Mesodermal cell (in vitro differentiated cells): Measurements from ENCODE around the gene LCTL.
"Not testable (repeated sequence)": the region's sequence is repeated elsewhere in the genome, so short reads cannot be mapped to it uniquely, and the experiment has no call there.

ENCODE experiments used
- H3K27ac ChIP-seq: 2 replicates; pipeline ENCODE4 v1.7.0; 2013; ENCODE audit warnings: mild to moderate bottlenecking, low read depth, low read length, moderate library complexity; ENCODE audit not compliant: severe bottlenecking
- H3K36me3 ChIP-seq: 2 replicates; pipeline ENCODE4 v1.7.1; 2013; ENCODE audit warnings: mild to moderate bottlenecking, low read length, moderate library complexity; ENCODE audit not compliant: control insufficient read depth, insufficient read depth
- H3K4me1 ChIP-seq: one replicate; pipeline ENCODE4 v1.7.1; 2013; ENCODE audit warnings: mild to moderate bottlenecking, low read length; ENCODE audit not compliant: insufficient read depth, control insufficient read depth, poor library complexity, severe bottlenecking
- H3K4me3 ChIP-seq: 2 replicates; pipeline ENCODE4 v1.7.0; 2013; ENCODE audit warnings: low read length, control low read depth, mild to moderate bottlenecking; ENCODE audit not compliant: insufficient read depth, poor library complexity, severe bottlenecking; ENCODE audit errors: extremely low read depth
- H3K9me3 ChIP-seq: 2 replicates; pipeline ENCODE4 v1.7.1; 2013; ENCODE audit warnings: mild to moderate bottlenecking, low read length, moderate library complexity; ENCODE audit not compliant: control insufficient read depth
- WGBS, 2 experiments: methylation state at CpG; one replicate each; pipeline ENCODE4 v1.1.5; 2013; ENCODE audit warnings: missing lambda C conversion rate in 2 of 2; ENCODE audit not compliant: insufficient coverage in 2 of 2; 5-methylcytosine and 5-hydroxymethylcytosine counted together

The LCTL gene

GRCh38 chr15:66524838-66525237 is 41.0 kb downstream of the LCTL start:
- Histone ChIP-seq H3K4me1 (peaks cover 3% of the 10 kb centered on the region), H3K4me3 (no peak overlapping the region), H3K36me3 (peaks cover 77% of the 10 kb centered on the region), H3K27ac (no peak overlapping the region), H3K9me3 (no peaks in the 10 kb centered on the region)
- WGBS, 2 experiments, result 89 to 90% methylated on average over 3 of the region's 4 CpGs

DNA sequence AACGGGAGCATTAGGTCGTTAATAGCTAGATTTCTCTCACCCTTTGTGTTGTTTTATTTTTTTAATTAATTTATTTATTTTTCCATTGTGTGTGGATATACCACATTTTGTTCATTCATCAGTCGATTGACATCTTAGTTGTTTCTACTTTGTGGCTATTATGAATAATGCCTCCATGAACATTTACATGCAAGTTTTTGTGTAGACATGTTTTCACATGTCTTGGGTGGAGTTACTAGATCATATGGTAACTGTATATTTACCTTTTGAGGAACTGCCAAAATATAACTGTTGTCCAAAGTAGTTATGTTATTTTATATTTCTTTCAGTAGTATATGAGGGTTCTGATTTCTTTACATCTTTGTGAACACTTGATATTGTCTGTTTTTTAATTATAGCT is 41.9 kb downstream of the LCTL start:
- WGBS, 2 experiments, result no CpG with 5 or more reads among the region's 3 CpGs
- peaks cover 80% of the 10 kb centered on the region for H3K36me3 ChIP-seq
- H3K4me1 ChIP-seq, result peaks cover 3% of the 10 kb centered on the region
- H3K27ac ChIP-seq, result no peak overlapping the region
- no peak overlapping the region for H3K4me3 ChIP-seq
- H3K9me3 ChIP-seq, result no peaks in the 10 kb centered on the region

DNA sequence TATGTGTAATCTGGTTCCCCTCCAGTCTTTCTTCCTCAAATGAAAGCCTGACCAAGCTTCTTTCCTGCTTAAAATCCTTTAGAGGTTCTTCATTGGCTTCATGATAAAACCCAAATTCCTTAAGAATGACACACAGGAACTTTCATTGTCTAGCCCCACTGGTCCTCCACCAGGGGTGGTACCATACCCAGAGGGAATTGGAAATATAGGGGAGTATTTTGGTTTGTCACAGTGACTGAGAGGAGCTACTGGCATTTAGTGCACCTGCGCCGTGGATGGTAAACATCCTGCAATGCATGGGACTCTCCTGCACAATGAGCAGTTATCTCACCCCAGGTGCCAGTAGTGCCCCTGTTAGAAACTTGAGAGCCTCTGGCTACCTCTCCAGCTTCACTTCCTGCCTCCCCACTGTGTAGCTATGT is 49.9 kb downstream of the LCTL start:
- 89 to 90% methylated on average over 2 of the region's 2 CpGs for whole genome bisulfite sequencing, 2 experiments
- Histone ChIP-seq H3K27ac (peak overlapping the region; percentile 49), H3K9me3 (no peaks in the 10 kb centered on the region), H3K4me1 (peaks cover 17% of the 10 kb centered on the region), H3K36me3 (peaks cover 82% of the 10 kb centered on the region), H3K4me3 (no peak overlapping the region)

DNA sequence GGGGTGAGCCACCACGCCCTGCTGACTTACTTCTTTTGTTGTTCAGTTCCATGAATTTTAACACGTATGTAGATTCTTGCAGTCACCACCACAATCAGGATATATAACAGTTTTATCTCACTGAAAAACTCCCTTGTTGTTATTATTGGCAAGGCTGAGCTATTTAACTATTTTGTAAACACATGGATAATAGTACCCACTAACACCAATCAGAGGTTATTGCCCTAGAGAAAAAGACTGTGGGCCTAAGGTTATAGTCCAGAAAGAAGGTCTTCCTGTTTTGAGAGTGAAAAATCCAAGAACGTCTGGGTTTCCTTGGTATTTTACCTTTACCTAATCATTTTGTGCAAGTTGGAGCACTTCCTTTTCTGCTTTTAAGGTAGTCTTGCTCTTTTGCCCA is 51.2 kb downstream of the LCTL start:
- Histone ChIP-seq H3K9me3 (no peaks in the 10 kb centered on the region), H3K27ac (no peak overlapping the region), H3K4me1 (peaks cover 17% of the 10 kb centered on the region), H3K36me3 (peaks cover 78% of the 10 kb centered on the region), H3K4me3 (no peak overlapping the region)
- 100% methylated on average over 2 of the region's 3 CpGs for WGBS, 2 experiments

DNA sequence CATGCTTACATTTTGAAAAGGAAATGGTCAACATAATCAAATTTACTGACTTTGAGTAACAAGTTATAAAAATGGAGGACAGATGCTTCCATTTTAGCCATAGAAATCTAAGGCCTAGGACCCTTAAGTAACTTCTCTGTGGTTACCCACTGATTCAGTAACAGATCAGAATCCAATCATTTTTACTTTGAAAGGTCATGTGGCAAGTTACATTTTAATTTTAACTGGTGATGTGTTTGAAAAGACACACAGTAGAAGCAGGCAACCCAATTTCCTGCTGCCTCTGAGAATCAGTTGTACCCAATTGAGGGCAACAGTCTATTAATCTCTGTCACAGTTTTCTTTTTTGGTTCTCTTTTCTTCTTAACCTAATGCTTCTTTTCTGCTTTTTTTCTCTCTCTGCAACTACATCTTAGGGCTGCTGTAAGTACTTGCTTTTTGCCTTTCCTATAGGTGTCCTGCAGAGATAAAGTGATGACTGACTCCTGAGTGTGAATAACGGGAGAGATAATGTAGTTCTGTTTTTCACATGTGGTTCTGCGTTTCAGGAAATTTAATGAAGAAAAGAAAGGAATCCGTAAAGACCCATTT is 57.4 kb downstream of the LCTL start:
- peaks cover 39% of the 10 kb centered on the region for H3K36me3 ChIP-seq
- no peak overlapping the region for H3K27ac ChIP-seq
- no peak overlapping the region for H3K4me3 ChIP-seq
- H3K9me3 ChIP-seq, result no peaks in the 10 kb centered on the region
- H3K4me1 ChIP-seq, result peaks cover 3% of the 10 kb centered on the region
- WGBS, 2 experiments, result 100% methylated on average over 2 of the region's 3 CpGs; no CpG with 5 or more reads in 1 of the 2 experiments

DNA sequence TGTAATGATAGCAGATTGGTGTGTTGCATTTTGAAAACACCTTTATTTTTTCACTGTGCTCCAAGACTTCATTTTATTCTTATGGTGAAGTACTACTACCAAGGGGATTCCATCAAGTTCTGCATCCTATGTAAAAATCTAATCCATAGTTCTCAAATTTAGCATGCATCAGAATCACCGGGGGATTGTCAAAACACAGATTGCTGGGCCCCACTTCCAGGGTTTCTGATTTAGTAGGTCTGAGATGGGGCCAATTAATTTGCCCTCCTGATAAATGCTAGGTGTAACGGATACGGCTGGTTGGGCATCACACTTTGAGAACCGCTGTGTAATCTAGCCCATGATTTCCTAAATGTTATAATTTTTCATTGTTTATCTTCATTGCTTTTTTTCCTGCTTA is 60.0 kb downstream of the LCTL start:
- H3K27ac ChIP-seq, result no peak overlapping the region
- H3K36me3 ChIP-seq, result peaks cover 47% of the 10 kb centered on the region
- no peaks in the 10 kb centered on the region for H3K9me3 ChIP-seq
- peak overlapping the region; percentile 83 for H3K4me3 ChIP-seq
- peaks cover 7% of the 10 kb centered on the region for H3K4me1 ChIP-seq
- 17 to 68% methylated on average over 1 to 3 of the region's 4 CpGs for WGBS, 2 experiments

- Histone ChIP-seq H3K4me3 (peak overlapping the region; percentile 83), H3K9me3 (no peaks in the 10 kb centered on the region), H3K27ac (peak overlapping the region; percentile 94), H3K36me3 (peaks cover 47% of the 10 kb centered on the region), H3K4me1 (peaks cover 7% of the 10 kb centered on the region)
- 2 to 3% methylated on average over 11 to 12 of the region's 13 CpGs for WGBS, 2 experiments
These were observed 60.4 kb downstream of the LCTL start for GRCh38 chr15:66505430-66505811.

- Histone ChIP-seq H3K9me3 (no peaks in the 10 kb centered on the region), H3K27ac (peak within 1 kb of the TSS; percentile 94), H3K4me3 (peak within 1 kb of the TSS; percentile 83), H3K36me3 (peaks cover 52% of the 10 kb centered on the region), H3K4me1 (peaks cover 7% of the 10 kb centered on the region)
- 0% methylated on average over 29 to 30 of the region's 46 CpGs for WGBS, 2 experiments
These were observed 61.0 kb downstream of the LCTL start, which contains the start of the genes RPL4 and ZWILCH for GRCh38 chr15:66504563-66505429. TSS of gene RPL4 (minus strand) at chr15:66504855. CDS start at chr15:66504790, 65 bp downstream. TSS of gene ZWILCH (plus strand) at chr15:66505326. CDS start at chr15:66505339, 13 bp downstream.

GRCh38 chr15:66503780-66504562 is 61.8 kb downstream of the LCTL start:
- Histone ChIP-seq H3K4me3 (peak overlapping the region; percentile 83), H3K27ac (peak overlapping the region; percentile 94), H3K9me3 (no peaks in the 10 kb centered on the region), H3K4me1 (peaks cover 7% of the 10 kb centered on the region), H3K36me3 (peaks cover 57% of the 10 kb centered on the region)
- 0 to 1% methylated on average over 6 to 10 of the region's 12 CpGs for WGBS, 2 experiments

GRCh38 chr15:66503041-66503648 is 62.7 kb downstream of the LCTL start:
- Histone ChIP-seq H3K36me3 (peaks cover 57% of the 10 kb centered on the region), H3K4me3 (peak overlapping the region; percentile 83)
- not testable (repeated sequence) for H3K9me3 ChIP-seq, H3K27ac ChIP-seq, H3K4me1 ChIP-seq
- WGBS, 2 experiments, result 37 to 72% methylated on average over 2 to 4 of the region's 13 CpGs
